Measurements from ENCODE around the gene MSTN. TPM values are rescaled to one million over a fixed set of nuclear protein-coding genes. Genes with fewer than 3 reads are reported as not detected.

Gene MSTN
- total RNA-seq: under 0.01 TPM in 1 of 2 replicates, not detected in the other

DNA sequence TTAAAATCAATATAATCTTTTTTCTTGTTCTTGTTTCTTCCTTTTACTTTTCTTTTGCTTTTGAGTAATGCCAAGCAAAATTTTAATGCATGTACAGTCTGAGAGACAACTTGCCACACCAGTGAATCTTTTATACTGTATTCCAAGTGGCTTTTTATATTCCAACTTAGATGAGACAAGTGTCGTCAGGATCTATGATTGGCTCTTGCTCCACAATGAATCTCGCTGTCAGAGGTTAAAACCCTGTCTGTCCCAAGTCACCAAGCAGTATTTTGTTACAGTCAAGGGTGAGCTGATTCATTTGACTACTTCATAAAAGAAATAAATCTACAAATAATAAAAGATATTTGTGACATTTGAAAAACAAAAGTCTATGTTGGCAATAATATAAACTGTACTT is at the start of gene MSTN:
MSTN (minus strand) TSS at position 129 of the 400 bp plus-strand sequence. CDS start 133 bp downstream, outside the sequence.

All from subcutaneous preadipocyte (primary cell).